LNCaP clone FGC (cell line): ENCODE measurements around the gene MAD2L1.

ENCODE experiments used
- DNase-seq: peaks from one replicate; pipeline ENCODE4 v3.0.0-alpha.2; 2011; ENCODE audit warnings: low read depth
- H3K4me3 ChIP-seq: 2 replicates; pipeline ENCODE4 v1.5.1; 2011; ENCODE audit warnings: mild to moderate bottlenecking, low read depth, low read length, control low read depth
- TF ChIP-seq, protein P1 (sequence below): IDR thresholded peaks from 2 replicates; pipeline ENCODE4 v1.5.1; 2012; ENCODE audit warnings: mild to moderate bottlenecking; ENCODE audit not compliant: control insufficient read depth, insufficient read depth; ENCODE audit errors: extremely low read depth

MAD2L1 gene

DNA sequence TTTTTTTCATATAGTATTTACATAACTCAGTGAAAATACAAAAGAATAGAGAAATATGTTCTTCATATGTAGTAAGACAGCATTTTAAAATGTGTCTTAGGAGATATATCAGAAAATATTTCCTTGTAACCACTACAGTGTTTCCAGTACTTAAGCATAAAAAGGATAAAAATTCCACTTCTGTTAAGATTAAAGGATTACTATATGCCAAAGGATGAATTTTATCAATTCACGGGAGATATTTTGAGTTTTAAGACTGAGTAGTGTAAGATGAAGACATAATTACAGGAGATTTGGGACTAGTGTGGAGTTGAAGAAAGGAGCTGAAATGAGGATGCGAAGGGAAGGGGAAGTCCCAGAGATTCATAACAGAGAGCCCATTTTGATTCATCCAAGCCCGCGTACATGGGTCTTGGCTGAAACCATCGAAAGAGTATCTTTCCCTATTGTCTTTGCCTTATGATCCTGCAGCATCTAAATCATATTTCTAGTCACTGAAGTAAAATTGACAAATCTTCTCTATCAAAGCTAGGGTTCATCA lies 58.7 kb downstream of the MAD2L1 start:
- H3K4me3 ChIP-seq, result no peak overlapping the region
- DNase-seq, result no peak
- TF ChIP-seq, protein P1, sequence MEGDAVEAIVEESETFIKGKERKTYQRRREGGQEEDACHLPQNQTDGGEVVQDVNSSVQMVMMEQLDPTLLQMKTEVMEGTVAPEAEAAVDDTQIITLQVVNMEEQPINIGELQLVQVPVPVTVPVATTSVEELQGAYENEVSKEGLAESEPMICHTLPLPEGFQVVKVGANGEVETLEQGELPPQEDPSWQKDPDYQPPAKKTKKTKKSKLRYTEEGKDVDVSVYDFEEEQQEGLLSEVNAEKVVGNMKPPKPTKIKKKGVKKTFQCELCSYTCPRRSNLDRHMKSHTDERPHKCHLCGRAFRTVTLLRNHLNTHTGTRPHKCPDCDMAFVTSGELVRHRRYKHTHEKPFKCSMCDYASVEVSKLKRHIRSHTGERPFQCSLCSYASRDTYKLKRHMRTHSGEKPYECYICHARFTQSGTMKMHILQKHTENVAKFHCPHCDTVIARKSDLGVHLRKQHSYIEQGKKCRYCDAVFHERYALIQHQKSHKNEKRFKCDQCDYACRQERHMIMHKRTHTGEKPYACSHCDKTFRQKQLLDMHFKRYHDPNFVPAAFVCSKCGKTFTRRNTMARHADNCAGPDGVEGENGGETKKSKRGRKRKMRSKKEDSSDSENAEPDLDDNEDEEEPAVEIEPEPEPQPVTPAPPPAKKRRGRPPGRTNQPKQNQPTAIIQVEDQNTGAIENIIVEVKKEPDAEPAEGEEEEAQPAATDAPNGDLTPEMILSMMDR, result no peak

DNA sequence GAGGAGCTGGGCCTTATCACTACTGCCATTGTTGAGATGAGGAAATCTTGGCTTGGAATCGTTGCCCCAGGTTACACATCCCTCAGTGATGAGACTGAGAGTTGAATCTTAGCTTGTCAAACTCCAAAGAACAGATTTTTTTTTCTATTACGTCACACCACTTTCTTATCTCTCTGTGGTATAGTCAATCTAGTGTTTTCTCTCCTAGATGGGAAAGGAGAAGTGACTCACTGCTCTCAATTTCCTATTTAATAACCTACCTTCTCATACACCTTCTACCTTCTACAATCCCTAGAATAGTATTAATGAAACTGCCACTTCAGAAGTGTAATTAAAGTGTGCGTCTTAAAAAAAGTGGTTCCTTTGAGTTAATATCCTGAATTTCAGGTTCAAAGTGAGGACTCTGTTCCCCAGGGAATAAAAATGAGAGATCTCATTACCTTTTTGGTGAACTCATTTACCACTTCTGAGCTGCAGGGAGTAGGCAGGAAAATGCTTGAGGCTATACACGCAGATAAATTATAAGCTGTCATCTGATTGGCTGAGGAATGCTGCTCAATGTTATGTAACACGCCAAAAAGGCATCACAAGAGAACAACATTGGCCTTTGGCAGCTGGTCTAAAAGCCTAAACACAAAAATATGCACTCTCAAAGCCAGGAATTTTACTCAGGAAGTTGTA lies 59.3 kb downstream of the MAD2L1 start:
- TF ChIP-seq, protein P1, result no peak
- no peak for DNase-seq
- H3K4me3 ChIP-seq, result no peak overlapping the region
